Osteoblast (primary cell): ENCODE measurements around the gene HELT. TPM values are rescaled to one million over a fixed set of nuclear protein-coding genes. Genes with fewer than 3 reads are reported as not detected.

Experiments used
- DNase-seq: peaks from one replicate; pipeline ENCODE4 v3.0.0; 2011; ENCODE audit warnings: low spot score, mixed read lengths; ENCODE audit not compliant: insufficient read length; ENCODE audit errors: missing footprints
- H2AFZ ChIP-seq: 2 replicates; pipeline ENCODE4 v1.6.0; 2011; ENCODE audit warnings: mild to moderate bottlenecking, low read length
- H3K27ac ChIP-seq: 2 replicates; pipeline ENCODE4 v1.5.1; 2011; ENCODE audit warnings: mild to moderate bottlenecking, low read depth, low read length, moderate library complexity
- H3K27me3 ChIP-seq: 2 replicates; pipeline ENCODE4 v1.6.0; 2012; ENCODE audit warnings: mild to moderate bottlenecking, control low read depth, inconsistent platforms, low read length, moderate library complexity; ENCODE audit not compliant: insufficient read depth
- H3K36me3 ChIP-seq: 2 replicates; pipeline ENCODE4 v1.5.1; 2011; ENCODE audit warnings: mild to moderate bottlenecking, low read length, control low read depth, moderate library complexity; ENCODE audit not compliant: insufficient read depth
- H3K4me1 ChIP-seq: 2 replicates; pipeline ENCODE4 v1.5.1; 2011; ENCODE audit warnings: mild to moderate bottlenecking, low read length, control low read depth, moderate library complexity; ENCODE audit not compliant: insufficient read depth
- H3K4me2 ChIP-seq: 2 replicates; pipeline ENCODE4 v1.6.0; 2011; ENCODE audit warnings: mild to moderate bottlenecking, low read length; ENCODE audit not compliant: insufficient read depth
- H3K4me3 ChIP-seq: fragments of 200-600 bp; sonication (generic); 3 replicates; pipeline ENCODE4 v1.5.1; 2012; ENCODE audit warnings: mild to moderate bottlenecking, low read length, inconsistent platforms; ENCODE audit not compliant: insufficient read depth
- H3K79me2 ChIP-seq: 2 replicates; pipeline ENCODE4 v1.6.0; 2012; ENCODE audit warnings: mild to moderate bottlenecking, low read length, control low read depth, inconsistent platforms; ENCODE audit not compliant: insufficient read depth
- H3K9me3 ChIP-seq: 2 replicates; pipeline ENCODE4 v1.5.1; 2011; ENCODE audit warnings: low read depth, low read length, control low read depth
- H4K20me1 ChIP-seq: 2 replicates; pipeline ENCODE4 v1.6.0; 2012; ENCODE audit warnings: mild to moderate bottlenecking, low read length, control low read depth; ENCODE audit not compliant: insufficient read depth
- CTCF ChIP-seq: IDR thresholded peaks from 2 replicates; pipeline ENCODE4 v1.5.1; 2011; ENCODE audit warnings: mild to moderate bottlenecking, low read depth, low read length, moderate library complexity; ENCODE audit errors: extremely low read depth
- total RNA-seq: library from RNA; depleted of rRNA; stranded (reverse); fragments of >200 nt; gene quantifications from 2 replicates; pipeline ENCODE4 v1.2.3, GENCODE V29; 2012

HELT gene
- total RNA-seq, 1 donor: not detected

GRCh38 chr4:184977747-184978146, 40.5 kb upstream of the HELT start:
- no peak overlapping the region for H3K27ac ChIP-seq
- H3K4me2 ChIP-seq: no peak overlapping the region
- TF ChIP-seq CTCF: no peak
- no peaks in the 10 kb centered on the region for H3K36me3 ChIP-seq
- H3K27me3 ChIP-seq: peaks cover 6% of the 10 kb centered on the region
- DNase-seq: no peak
- H4K20me1 ChIP-seq: no peaks in the 10 kb centered on the region
- H3K4me1 ChIP-seq: no peaks in the 10 kb centered on the region
- H3K4me3 ChIP-seq: no peak overlapping the region
- no peaks in the 10 kb centered on the region for H3K9me3 ChIP-seq
- no peaks in the 10 kb centered on the region for H3K79me2 ChIP-seq
- no peak overlapping the region for H2AFZ ChIP-seq

GRCh38 chr4:184978211-184978610, 40.1 kb upstream of the HELT start:
- H3K79me2 ChIP-seq: no peaks in the 10 kb centered on the region
- H3K4me2 ChIP-seq: no peak overlapping the region
- TF ChIP-seq CTCF: no peak
- no peak overlapping the region for H3K4me3 ChIP-seq
- H4K20me1 ChIP-seq: no peaks in the 10 kb centered on the region
- H3K36me3 ChIP-seq: no peaks in the 10 kb centered on the region
- H3K27ac ChIP-seq: no peak overlapping the region
- H3K4me1 ChIP-seq: no peaks in the 10 kb centered on the region
- peaks cover 6% of the 10 kb centered on the region for H3K27me3 ChIP-seq
- H2AFZ ChIP-seq: no peak overlapping the region
- DNase-seq: no peak
- H3K9me3 ChIP-seq: no peaks in the 10 kb centered on the region

GRCh38 chr4:184979461-184980124, 38.7 kb upstream of the HELT start:
- H2AFZ ChIP-seq: no peak overlapping the region
- no peak overlapping the region for H3K4me2 ChIP-seq
- no peak overlapping the region for H3K27ac ChIP-seq
- no peaks in the 10 kb centered on the region for H3K9me3 ChIP-seq
- TF ChIP-seq CTCF: no peak
- H3K36me3 ChIP-seq: no peaks in the 10 kb centered on the region
- no peaks in the 10 kb centered on the region for H4K20me1 ChIP-seq
- no peaks in the 10 kb centered on the region for H3K4me1 ChIP-seq
- peaks cover 6% of the 10 kb centered on the region for H3K27me3 ChIP-seq
- H3K4me3 ChIP-seq: no peak overlapping the region
- no peaks in the 10 kb centered on the region for H3K79me2 ChIP-seq
- no peak for DNase-seq

- no peak overlapping the region for H2AFZ ChIP-seq
- H3K9me3 ChIP-seq: no peaks in the 10 kb centered on the region
- H3K79me2 ChIP-seq: no peaks in the 10 kb centered on the region
- DNase-seq: no peak
- no peaks in the 10 kb centered on the region for H4K20me1 ChIP-seq
- no peak overlapping the region for H3K4me2 ChIP-seq
- H3K36me3 ChIP-seq: no peaks in the 10 kb centered on the region
- no peak for TF ChIP-seq CTCF
- H3K27me3 ChIP-seq: peaks cover 6% of the 10 kb centered on the region
- H3K4me1 ChIP-seq: no peaks in the 10 kb centered on the region
- H3K27ac ChIP-seq: no peak overlapping the region
- H3K4me3 ChIP-seq: no peak overlapping the region
Measured at GRCh38 chr4:184980261-184980660, 38.0 kb upstream of the HELT start.
